OCI-LY7 (cell line): ENCODE data around the gene CCL21. TPM values are rescaled to one million over a fixed set of nuclear protein-coding genes. Genes with fewer than 3 reads are reported as not detected.

Experiments used
- BruUV-seq: library from RNA; stranded (reverse); fragments of 400-500 nt; replicated peaks from 2 replicates; lab custom pipeline; 2021; lab: Mats Ljungman, UMichigan
- CTCF ChIA-PET: fragments of 300-600 bp; sonication (Branson Sonifier 250); formaldehyde crosslinking; loops from one replicate; lab custom pipeline; 2022; ENCODE audit warnings: antibody characterized with exemption; ENCODE audit not compliant: unreplicated experiment; lab: Charles Lee
- POLR2A ChIA-PET: fragments of 300-600 bp; sonication (Branson Sonifier 250); formaldehyde crosslinking; loops from one replicate; lab custom pipeline; 2022; ENCODE audit warnings: antibody characterized with exemption; lab: Charles Lee
- DNase-seq: peaks from one replicate; pipeline ENCODE4 v3.0.0-alpha.2; 2015; ENCODE audit warnings: low spot score
- H2AFZ ChIP-seq: fragments of 200-600 bp; sonication (generic), shearing (Covaris generic); 2 replicates; pipeline ENCODE4 v1.6.1; 2014; ENCODE audit warnings: mild to moderate bottlenecking, antibody characterized with exemption, low read length, moderate library complexity
- H3K27ac ChIP-seq: fragments of 200-600 bp; sonication (generic); 2 replicates; pipeline ENCODE4 v1.5.1; 2014; ENCODE audit warnings: mixed run types, low read depth, mild to moderate bottlenecking, moderate library complexity, low read length, inconsistent platforms; ENCODE audit not compliant: poor library complexity, severe bottlenecking
- H3K36me3 ChIP-seq: fragments of 200-600 bp; sonication (generic); 2 replicates; pipeline ENCODE4 v1.6.1; 2014; ENCODE audit warnings: mild to moderate bottlenecking, antibody characterized with exemption, low read length, moderate library complexity, mixed read lengths; ENCODE audit not compliant: insufficient read depth
- H3K4me1 ChIP-seq: fragments of 200-600 bp; sonication (generic); 2 replicates; pipeline ENCODE4 v1.5.1; 2014; ENCODE audit warnings: mild to moderate bottlenecking, low read length; ENCODE audit not compliant: insufficient read depth, poor library complexity, severe bottlenecking
- H3K4me2 ChIP-seq: fragments of 200-600 bp; sonication (generic); 2 replicates; pipeline ENCODE4 v1.6.1; 2014; ENCODE audit warnings: mild to moderate bottlenecking, low read length
- H3K4me3 ChIP-seq: fragments of 200-600 bp; sonication (generic); 2 replicates; pipeline ENCODE4 v1.5.1; 2014; ENCODE audit warnings: mild to moderate bottlenecking, low read depth, low read length; ENCODE audit not compliant: poor library complexity, severe bottlenecking
- H3K79me2 ChIP-seq: fragments of 200-600 bp; sonication (generic); 2 replicates; pipeline ENCODE4 v1.6.1; 2016; ENCODE audit warnings: low read depth, mild to moderate bottlenecking, low read length, moderate library complexity, mixed read lengths; ENCODE audit not compliant: insufficient read depth
- H3K9me2 ChIP-seq: fragments of 200-600 bp; sonication (generic); 2 replicates; pipeline ENCODE4 v1.6.1; 2016; ENCODE audit warnings: mild to moderate bottlenecking, low read length, mixed read lengths; ENCODE audit not compliant: insufficient read depth
- H3K9me3 ChIP-seq: fragments of 200-600 bp; sonication (generic); 2 replicates; pipeline ENCODE4 v1.6.1; 2014; ENCODE audit warnings: mild to moderate bottlenecking, mixed run types, low read length, mixed read lengths
- H4K20me1 ChIP-seq: fragments of 200-600 bp; sonication (generic); 2 replicates; pipeline ENCODE4 v1.6.1; 2014; ENCODE audit warnings: mild to moderate bottlenecking, antibody characterized with exemption, low read length, moderate library complexity, mixed read lengths; ENCODE audit not compliant: insufficient read depth
- CTCF ChIP-seq: fragments of 200-600 bp; sonication (generic); conservative IDR thresholded peaks from 2 replicates; pipeline ENCODE4 v1.5.1; 2014; ENCODE audit warnings: mild to moderate bottlenecking, antibody characterized with exemption, low read length, moderate library complexity, mixed read lengths
- EZH2phosphoT487 ChIP-seq: fragments of 200-600 bp; sonication (generic); IDR thresholded peaks from 2 replicates; pipeline ENCODE4 v1.6.1; 2018; ENCODE audit warnings: low read depth, borderline replicate concordance, mild to moderate bottlenecking, mixed run types, antibody characterized with exemption, low read length, moderate library complexity, mixed read lengths
- intact Hi-C: fragments of 100-400 bp; cut with micrococcal nuclease; formaldehyde crosslinking; loops from one replicate; pipeline ENCODE4 v1.10.0; 2022; ENCODE audit not compliant: unreplicated experiment
- total RNA-seq, 2 experiments: library from RNA; depleted of rRNA in 1 of 2; stranded (reverse); fragments of >200 nt in 1 of 2; shearing (Covaris generic) in 1 of 2; gene quantifications; 2 replicates each; pipeline ENCODE4 v1.2.3, GENCODE V29; 2014 to 2022

The CCL21 gene
- total RNA-seq, 2 experiments from 2014 or later: not detected

- CTCF ChIA-PET: interaction anchor here (0.7 kb wide), 1 partner anchor 27 kb away, joined by 3 read pairs; no protein-coding TSS in a partner anchor
- Histone ChIP-seq H4K20me1 (no peaks in the 10 kb centered on the region), H3K27ac (no peak overlapping the region), H2AFZ (no peak overlapping the region), H3K79me2 (no peaks in the 10 kb centered on the region), H3K4me2 (peak overlapping the region; percentile 45; the same call in 1 of the 2 replicates), H3K9me3 (no peaks in the 10 kb centered on the region), H3K4me1 (no peaks in the 10 kb centered on the region), H3K9me2 (no peaks in the 10 kb centered on the region), H3K36me3 (no peaks in the 10 kb centered on the region), H3K4me3 (no peak overlapping the region)
- POLR2A ChIA-PET: no interaction called here
- BruUV-seq: no TSS peak
- intact Hi-C loops: loop anchor here (1.0 to 2.0 kb wide), 3 partner anchors 27 to 89 kb away; partner anchors contain the start of gene RPP25L
- TF ChIP-seq EZH2phosphoT487: no peak
- TF ChIP-seq CTCF: peak; percentile 98
- peak; percentile 61 for DNase-seq
Observed at GRCh38 chr9:34701769-34702736, 7.9 kb downstream of the CCL21 start.

- H3K79me2 ChIP-seq: no peaks in the 10 kb centered on the region
- ChIA-PET CTCF (no interaction called here), POLR2A (interaction anchor here (1.1 kb wide), 1 partner anchor 9 kb away, joined by 3 read pairs; no protein-coding TSS in a partner anchor)
- H4K20me1 ChIP-seq: no peaks in the 10 kb centered on the region
- H2AFZ ChIP-seq: no peak overlapping the region
- peak; percentile 68 for TF ChIP-seq CTCF
- no peak for TF ChIP-seq EZH2phosphoT487
- H3K4me3 ChIP-seq: no peak overlapping the region
- peak overlapping the region; percentile 45; the same call in 1 of the 2 replicates for H3K4me2 ChIP-seq
- no peaks in the 10 kb centered on the region for H3K9me3 ChIP-seq
- no peaks in the 10 kb centered on the region for H3K9me2 ChIP-seq
- peak; percentile 18 for DNase-seq
- H3K27ac ChIP-seq: no peak overlapping the region
- H3K36me3 ChIP-seq: no peaks in the 10 kb centered on the region
- no TSS peak for BruUV-seq
- intact Hi-C loops: no loop called here
- no peaks in the 10 kb centered on the region for H3K4me1 ChIP-seq
Observed at GRCh38 chr9:34701023-34701768, 8.7 kb downstream of the CCL21 start.
